CD4-positive, alpha-beta T cell treated with Interleukin-4 for 4 hours (primary cell): ENCODE data around the gene SH3GLB2.
A peak's percentile ranks its signal among the peaks of the same experiment; 100 is the strongest.
"Not testable (repeated sequence)": the region's sequence is repeated elsewhere in the genome, so short reads cannot be mapped to it uniquely, and the experiment has no call there.

Source experiments
- DNase-seq: peaks from one replicate; pipeline ENCODE4 v3.0.0-alpha.2; 2020

SH3GLB2 gene

DNA sequence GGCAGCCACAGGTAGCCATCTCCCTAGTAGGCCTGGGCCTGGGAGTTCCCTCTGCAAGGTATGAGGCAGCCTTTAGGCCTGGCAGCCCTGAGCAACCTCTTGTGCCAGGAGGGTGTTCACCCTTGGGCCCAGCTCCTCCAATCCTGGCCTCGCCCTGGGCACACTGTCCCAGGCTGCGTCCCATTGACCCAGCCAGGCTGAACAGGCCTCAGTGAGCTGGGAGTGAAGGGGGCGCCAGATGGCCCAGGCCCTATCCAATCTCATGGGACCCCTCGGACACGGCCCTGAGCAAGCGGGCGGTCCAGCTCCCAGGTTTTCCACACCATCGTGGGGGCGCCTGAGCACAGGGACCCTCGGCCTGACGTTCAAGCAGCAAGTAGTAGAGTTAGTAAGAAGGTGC is 14.5 kb downstream of the SH3GLB2 start:
- no peak for DNase-seq

DNA sequence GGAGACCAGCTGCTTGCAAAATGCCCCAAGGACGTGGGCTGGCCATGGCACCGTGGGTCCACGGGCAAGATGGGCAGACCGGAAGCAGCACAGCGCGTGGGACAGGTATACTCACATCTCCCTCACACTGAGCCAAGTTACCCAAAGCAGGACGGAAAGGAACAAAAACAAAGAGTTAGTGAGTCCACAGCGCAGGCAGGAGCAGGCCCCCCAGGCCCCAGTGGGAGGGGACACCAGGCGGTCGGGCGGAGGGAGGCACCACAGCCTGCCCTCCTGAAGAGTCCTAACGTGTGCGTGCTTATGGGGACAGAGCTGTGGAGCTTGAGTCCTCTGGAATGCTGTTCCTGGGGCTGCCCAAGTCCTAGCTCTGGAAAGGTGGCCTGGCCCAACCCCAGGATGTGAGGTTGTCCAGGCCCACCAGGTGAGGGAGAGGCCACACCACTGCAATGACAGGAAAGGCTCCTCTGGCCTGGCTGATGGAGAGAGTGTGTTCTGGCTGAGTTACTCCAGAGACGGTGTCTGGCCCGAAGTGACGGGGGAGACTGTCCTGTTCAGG is 15.2 kb downstream of the SH3GLB2 start:
- DNase-seq, result no peak

DNA sequence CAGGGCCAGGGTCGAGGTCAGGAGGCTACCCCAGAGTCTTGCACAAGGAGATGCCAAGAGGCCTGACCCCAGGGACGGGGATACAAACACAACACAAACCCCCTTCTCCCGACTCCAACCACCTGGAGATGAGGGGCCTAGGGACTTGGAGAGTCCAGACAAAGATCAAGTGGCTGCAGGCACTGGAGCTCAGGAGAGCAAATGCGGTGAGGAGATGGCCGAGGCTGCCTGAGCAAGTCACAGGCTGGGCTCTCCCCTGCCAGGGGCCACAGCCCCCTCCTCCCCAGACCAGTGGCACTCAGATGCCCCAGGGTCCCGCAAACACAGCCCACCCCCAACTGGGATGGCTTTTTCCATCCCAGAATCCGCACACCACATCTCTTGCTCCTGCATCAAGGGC is 15.8 kb downstream of the SH3GLB2 start:
- DNase-seq, result no peak

DNA sequence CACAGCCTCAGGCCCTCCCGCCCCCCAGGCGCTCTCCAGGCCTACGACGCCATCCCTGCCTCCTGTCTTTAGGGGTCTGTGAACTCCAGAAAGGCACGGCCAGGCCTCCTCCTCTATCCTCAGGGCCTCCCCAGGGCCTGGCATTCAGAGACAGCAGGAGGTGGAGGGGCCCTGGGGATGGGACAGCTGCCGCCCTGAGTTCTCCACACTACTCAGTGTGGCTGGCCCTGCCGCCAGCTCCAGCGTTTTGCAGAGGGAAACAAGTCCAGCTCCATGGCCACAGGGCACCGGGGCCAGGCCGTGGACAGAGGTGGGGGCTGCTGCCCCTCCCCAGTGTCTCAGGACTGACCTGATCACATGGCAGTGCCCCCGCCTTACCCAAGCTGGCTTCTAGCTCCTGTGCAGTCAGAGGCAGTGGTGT is 16.4 kb downstream of the SH3GLB2 start:
- no peak for DNase-seq

DNA sequence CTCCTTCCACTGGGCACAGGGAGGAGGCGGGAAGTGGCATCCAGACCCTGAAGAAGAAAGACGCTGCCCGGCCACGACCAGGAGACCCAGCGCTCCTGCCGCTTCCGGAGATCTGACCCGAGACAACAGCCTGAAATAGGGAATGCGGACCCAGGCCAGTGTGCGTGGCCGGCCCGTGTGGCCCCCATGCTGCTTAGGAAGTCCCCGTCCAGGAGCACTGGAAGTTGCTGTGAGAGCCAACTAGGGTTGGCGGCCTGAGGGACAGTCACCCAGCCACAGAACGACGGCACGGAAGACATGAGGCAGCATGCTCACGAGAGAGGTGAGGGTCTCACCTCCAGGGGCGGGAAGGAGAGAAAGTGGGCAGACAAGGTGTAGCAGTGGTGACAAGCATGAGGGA is 17.0 kb downstream of the SH3GLB2 start:
- no peak for DNase-seq

DNA sequence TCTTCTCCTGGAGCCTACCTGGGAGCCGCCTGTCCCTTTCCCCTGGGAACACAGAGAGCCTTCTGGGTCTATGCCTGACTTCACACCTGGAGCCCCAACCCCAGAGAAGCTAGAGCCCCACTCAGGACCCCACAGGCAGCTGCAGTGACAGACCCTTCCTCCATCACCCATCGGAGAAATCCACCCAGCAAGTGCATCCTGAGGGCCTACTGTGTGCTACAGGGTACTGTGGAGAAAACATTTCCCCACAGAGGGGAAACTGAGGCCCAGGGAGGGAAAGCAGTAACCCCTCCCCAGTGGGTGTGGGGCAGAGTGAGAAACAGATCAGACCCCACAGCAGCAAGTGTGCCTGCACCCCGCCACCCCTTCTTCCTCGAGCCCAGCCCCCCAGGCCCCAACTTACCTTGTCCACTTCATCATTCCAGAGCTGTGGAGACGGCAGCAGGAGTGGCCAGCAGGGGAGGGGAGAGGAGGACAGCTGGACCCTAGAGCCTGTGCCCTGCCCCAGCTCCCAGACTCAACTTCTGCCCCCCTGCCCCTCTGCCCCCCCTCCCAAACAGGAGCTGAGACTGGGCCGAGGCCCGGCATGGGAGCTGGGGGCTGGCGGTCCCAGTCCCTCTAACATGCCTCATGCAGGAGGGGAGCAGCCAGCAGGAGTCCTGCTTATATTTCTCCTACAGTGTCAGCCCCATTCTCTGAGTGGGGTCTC is 17.7 kb downstream of the SH3GLB2 start:
- DNase-seq, result no peak

DNA sequence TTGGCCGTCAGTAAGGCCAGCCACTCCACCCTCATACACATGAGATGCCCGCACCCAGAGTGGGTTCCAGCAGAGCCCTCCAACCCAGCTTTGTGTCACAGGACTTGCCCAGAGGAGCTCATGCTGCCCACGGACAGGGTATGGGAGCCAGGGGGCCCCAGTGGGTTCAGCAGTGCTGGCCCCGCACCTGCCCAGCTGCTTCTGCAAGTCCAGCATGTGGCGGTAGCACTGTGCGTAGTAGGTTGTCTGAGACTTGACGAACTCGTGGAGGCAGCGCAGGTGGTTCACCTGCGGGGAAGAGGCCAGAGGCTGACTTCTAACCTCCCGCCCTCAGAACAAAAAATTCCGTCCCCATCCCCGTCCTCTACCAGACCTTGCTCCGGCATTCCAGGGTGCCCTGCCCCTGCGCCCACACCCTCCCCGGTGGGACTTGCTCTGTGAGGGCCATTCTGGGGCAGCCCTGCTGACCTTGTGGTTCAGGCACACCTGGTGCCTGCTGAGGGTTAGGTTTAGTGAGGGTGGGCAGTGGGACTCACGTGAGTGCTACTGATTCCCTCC is 18.5 kb downstream of the SH3GLB2 start:
- DNase-seq, result no peak

DNA sequence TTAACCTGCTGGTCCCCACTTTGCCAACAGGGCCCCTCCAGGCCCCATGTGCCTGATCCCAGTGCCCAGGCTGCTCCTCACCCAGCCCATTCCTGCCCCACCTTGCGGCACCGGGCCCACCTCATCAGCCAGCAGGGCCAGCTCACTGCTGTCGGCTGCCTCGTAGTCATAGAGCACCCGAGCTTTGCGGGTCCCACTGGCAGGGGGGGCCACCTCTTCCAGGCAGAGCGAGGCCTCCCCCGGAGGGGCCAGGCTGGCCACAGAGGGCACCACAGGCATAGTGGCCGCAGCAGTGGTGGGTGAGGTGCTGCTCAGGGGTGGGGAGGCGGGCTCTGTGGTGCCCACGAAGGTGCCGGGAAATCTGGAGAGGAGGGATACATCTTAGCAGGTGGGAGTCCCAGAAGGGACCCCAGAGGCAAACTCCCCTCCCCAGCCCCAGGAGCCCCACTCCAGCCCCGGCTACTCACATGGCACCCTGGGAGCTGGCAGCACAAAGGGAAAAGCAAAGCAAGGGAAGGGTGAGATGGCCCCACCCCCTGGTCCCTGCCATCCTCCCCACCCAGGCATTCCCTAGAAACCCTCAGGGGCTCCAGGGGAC is 19.0 kb downstream of the SH3GLB2 start:
- DNase-seq, result no peak

DNA sequence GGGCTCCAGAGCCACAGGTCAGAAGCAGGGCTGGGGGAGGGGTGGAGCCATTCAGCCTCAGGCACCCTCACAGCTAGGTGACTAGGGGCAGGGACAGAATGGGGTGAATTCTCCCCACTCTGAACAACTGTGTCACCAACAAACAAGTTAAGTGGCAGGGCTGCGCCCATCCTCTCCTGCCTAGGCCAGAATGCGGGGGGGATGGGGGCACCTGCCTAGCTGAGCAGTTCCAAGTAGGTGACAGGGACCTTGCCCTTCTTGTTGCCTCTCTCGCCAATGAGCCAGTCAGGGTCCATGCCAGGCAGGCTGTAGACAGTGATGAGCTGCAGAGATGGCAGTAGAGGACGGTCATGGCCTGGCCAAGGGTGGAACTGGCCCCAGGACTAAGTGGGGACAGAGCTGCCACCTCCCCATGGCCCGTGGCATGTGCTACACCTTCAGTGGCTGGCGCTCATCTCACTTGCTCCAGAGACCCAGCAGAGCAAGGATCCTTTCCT is 19.6 kb downstream of the SH3GLB2 start:
- DNase-seq, result no peak

DNA sequence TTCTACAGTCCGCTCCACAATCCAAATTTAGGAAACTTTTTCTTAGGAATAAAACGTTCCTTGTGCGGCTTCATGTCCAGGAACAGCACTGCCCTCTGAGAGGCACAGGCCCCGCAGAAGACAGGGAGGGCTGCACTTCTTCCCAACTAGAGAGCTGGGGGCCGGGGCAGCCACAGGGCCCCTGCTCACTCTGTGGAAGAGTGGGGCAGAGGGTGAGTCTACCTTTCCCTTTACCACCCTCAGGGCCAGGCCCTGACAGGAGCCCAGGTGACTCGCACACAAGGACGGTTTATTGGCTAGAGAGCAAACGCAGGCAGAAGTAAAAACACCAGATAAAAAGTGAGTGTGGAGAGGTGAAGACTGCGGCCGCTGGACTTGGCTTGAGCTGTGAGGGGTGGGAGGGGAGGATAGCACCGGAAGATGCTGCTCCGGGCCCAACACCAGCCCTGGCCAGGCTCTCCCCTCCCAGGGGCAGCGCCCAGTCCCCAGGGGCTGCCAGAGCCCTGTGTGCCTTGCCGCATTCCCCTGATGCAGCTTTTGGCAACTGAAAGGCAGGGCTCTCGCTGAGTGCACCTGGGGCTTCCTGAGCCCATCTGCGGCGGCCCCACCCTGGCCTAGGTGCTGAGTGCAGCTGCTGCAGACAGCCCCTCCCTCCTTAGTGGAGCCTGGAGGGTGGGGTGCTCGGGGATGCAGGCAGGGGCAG is 20.2 kb downstream of the SH3GLB2 start:
- no peak for DNase-seq

DNA sequence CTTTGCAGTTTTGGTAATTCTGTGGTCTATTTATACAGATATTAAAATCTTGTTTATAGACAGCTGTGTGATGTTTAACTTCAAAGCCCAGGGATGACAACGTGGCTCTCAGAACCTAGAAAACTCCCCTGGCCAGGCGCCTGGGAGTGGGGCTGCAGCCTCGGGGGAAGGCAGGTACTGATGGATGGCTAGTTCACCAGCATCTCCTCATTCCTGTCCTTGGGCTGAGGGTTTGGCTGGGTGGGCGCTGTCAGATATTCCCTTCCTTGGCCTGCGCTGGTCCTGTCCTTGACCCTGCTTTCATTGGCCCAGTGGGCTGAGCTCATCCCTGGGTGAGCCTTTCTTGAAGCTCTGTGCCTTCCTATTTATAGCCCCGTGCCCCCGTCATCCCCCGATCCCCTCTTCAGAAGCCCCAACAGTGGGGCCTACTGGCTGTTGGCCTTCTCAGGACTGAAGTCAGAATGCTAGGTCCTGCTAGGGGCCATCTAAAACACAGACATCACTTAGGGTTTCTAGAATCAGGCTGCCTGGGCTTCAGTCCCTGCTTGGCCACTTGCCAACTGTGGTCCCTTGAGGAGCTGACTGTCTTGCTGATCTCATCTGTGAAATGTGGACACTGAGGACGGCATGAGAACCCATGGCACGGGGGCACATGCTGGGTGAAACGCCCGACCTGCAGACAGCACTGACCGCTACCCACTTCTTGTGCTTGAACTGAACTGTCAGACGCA is 20.9 kb downstream of the SH3GLB2 start:
- no peak for DNase-seq

DNA sequence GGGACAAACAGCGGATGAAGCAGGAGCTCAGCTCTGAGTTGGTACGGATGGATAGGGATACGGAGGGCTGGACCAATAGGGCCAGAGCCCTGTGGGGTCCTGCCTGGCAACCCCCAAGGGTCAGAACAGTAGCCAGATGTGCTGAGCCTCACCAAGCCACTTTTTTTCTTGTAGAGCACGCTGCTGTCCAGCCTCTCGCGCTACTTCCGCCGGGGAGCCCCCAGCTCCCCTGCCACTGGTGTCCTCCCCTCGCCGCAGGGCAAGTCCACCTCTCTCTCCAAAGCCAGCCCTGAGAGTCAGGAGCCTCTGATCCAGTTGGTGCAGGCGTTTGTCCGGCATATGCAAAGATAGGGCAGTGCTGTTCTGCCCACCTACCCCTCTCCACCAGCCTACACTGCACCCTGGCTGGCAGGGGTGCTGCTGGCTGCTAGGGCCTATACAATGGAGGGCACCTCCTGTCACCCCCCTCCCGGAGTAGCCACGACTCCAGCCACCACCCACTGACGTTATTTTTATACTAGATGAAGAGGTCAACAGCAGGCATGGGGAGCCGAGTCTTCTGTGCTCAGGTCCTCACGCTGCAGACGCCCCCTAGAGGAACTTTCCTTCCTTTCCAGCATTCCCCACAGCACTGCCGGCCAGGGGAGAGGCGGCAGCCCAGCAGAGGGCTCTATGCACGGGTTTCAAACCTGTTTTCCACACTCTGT is 21.6 kb downstream of the SH3GLB2 start:
- DNase-seq, result peak; percentile 48

DNA sequence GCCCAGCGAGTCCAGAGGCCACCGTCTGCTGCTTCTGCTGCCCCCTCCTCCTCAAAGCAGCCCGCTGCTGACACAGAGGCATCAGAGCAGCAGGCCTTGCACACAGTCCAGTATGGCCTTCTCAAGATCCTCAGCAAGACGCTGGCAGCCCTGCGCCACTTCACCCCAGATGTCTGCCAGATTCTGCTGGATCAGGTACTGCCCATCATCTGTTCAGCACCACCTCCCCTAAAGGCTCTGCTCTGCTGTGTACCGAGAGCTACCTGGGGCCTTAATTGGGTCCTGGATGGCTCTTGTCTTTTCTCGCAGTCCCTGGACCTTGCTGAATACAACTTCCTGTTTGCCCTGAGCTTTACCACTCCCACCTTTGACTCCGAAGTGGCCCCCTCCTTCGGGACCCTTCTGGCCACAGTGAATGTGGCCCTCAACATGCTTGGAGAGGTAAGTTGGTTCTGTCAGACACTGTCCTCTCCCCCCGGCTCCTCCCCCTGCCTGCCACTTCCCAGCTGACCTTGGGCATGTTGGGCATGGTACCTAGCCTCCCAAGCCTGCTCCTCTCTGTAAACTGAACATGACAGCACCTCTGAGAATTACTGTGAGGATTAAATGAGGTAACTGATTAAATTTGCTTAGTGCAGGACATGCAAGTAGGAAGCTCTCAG is 22.7 kb downstream of the SH3GLB2 start:
- no peak for DNase-seq

DNA sequence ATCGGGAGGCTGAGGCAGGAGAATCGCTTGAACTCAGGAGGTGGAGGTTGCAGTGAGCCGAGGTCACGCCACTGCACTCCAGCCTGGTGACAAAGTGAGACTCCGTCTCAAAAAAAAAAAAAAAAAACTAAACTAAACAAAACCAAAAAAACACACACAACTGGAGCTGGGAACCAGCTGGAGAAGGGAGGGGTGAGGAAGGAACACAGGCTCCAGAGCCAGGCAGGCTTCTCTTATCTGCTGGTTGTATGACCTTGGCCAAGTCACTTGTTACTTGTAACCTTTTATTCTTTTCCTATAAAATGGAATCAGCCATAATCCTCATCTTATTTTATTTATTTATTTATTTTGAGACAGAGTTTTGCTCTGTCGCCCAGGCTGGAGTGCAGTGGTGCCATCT is 24.0 kb downstream of the SH3GLB2 start:
- DNase-seq, result not testable (repeated sequence)

DNA sequence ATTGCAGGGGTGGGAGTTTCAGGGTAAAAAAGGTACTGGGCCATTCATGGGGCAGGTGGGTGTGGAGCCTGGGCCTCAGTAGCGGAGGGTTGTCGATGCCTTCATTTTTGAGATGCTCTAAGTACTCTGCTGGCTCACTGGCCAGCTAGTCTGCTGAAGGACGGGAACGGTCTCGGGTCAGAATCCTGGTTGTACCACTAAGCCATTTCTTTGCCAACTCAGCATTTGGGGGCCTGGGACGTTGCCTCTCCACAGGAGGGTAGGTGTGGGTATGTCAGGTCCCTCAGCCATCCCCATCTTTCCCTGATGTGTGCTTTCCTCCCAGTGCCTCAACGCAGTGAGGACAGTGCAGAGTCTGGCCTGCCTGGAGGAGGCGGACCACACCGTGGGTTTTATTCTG is 25.1 kb downstream of the SH3GLB2 start:
- DNase-seq, result no peak

DNA sequence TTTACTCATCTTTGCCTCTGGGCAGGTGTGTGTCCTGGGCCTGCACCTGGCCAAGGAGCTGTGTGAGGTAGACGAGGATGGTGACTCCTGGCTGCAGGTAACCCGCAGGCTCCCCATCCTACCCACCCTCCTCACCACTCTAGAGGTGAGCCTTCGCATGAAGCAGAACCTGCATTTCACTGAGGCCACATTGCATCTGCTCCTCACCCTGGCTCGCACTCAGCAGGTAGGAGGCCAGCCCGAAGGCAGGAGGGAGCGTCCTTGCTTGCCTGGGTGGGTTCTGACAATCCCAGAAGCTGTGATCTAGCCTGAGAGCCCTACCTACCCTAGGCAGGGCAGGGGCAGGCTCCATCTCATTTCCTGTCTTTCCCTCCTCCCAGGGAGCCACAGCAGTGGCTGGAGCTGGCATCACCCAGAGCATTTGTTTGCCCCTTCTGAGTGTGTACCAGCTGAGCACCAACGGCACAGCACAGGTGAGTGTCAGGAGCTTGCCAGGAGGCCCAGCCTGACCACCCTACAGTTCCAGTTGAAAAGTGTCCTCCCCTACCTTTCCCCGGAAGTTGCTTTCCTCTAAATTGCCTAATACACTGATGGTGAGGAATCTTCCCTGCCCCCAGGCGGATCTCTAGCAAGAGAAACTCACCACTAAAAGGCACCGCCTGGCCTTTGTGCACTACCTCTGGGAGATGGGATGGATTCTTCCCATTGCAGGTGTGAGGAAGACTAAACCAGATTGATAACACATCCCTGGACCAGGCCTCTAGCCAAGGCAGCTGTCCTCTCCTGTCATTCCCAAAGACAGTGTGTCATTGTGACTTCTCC is 26.4 kb downstream of the SH3GLB2 start:
- DNase-seq, result no peak

DNA sequence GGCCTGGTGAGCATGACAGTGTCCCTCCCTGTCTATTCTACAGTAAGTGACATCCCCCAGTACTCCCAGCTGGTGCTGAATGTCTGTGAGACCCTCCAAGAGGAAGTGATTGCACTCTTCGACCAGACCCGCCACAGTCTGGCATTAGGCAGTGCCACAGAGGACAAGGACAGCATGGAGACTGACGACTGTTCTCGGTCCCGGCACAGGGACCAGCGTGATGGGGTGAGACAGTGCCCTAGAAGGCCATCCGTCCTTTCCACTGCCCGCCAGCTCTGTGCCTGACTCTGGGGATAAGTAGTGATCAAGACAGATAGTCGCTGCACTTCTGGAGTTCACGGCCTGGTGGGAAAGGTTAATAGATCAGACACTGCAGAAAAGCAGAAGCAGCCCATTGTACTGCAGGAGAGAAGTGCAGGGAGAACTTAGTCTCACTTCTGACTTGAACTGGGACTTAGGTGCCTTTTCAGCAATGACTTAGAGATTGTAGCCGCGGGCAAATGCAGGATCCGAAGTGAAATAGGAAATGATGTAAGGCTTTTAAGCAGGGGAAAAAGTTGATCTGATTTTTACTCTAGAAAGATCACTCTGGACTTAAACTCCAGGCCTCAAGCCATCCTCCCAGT is 28.4 kb downstream of the SH3GLB2 start:
- DNase-seq, result no peak

DNA sequence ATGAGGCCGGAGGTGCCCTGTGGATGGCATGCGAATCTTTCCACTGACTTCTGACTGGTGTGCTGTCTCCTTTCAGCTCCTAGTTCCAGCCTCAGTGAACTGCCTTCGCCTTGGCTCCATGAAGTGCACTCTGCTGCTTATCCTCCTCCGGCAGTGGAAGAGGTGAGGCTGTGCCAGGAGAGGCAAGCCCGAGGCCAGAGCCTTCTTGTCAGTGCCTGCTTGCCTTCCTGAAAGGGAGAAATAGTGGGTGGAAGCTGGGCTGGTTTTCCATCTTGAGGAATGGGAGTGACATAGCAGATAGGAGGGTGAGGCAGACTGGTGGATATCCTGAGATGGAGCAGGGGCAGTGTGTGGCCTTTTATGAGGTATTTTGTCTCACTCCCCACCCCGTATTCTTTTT is 29.7 kb downstream of the SH3GLB2 start:
- DNase-seq, result no peak

DNA sequence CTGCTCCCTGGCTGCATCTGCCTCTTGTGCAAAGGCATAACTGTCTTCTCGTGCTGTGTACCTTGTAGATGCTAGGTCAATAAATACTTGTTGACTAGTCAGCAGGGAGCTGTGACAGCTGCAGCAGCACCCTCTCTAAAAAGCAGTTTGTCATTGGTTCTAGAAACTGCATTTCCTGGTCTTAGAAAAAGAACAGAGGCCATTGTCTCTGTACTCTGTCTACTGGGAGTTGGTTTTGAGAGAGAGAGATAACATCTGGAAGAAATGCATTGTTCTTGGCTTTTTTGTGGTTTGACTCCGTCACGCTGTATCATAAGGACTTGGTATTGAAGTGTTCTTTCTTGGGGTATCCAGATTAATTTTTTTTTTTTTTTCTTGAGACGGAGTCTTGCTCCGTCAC is 32.3 kb downstream of the SH3GLB2 start:
- no peak for DNase-seq

DNA sequence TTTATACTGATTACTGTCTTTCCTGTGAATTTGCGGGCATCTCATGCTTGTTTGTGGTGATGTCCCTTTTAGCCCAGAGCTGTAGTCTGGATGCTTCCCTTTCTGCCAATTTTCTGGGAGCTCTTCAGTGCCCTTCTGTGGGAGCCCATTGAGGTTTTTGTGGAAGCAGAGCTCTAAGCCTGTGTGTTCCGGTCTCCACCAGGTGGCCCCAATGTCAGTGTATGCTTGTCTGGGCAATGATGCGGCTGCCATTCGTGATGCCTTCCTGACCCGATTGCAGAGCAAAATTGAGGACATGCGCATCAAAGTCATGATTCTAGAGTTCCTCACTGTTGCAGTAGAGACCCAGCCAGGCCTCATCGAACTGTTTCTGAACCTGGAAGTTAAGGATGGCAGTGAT is 35.1 kb downstream of the SH3GLB2 start:
- DNase-seq, result no peak
